Posterior cingulate gyrus (tissue), 11 donors: ENCODE results near the gene AFAP1L2.

Experiments used
- DNase-seq, 10 donors: peaks; one replicate each; pipeline versions ENCODE4 v3.0.0 to v3.0.0-alpha.2; 2020 to 2021; ENCODE audit warnings: mixed read lengths in 3 of 10
- intact Hi-C: fragments of 100-400 bp; cut with DNase I; formaldehyde crosslinking; loops from one replicate; pipeline ENCODE4 v1.15.1; 2023

AFAP1L2 gene

DNA sequence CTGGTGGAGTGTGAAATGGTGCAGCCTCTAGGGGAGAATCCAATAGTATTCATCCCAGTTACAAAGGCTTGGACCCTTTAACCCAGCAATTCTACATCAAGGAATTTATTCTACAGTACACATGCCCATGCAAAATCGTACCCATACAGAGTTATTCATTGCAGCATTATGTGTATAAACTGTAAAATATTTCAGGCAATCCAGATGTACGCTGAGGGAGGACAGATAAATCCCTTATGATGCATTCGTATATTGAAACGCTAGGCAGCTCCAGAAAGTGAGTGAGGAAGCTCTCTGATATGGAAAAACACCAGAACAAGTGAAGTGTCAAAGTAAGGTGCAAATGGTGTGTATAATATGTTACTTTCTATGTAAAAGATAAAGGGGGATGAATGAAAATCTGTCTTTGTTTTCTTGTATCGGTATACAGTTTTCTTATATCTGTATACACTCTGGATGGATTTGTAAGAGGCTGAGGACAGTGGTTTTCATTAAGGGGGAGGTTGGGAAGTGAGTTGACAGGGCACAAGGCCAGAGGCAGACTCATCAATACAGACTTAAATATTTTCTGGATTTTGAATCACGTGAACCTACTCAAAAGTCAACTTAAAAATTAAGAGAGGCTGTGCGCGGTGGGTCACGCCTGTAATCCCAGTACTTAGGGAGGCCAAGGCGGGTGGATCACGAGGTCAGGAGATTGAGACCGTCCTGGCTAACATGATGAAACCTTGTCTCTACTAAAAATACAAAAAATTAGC is 148.1 kb downstream of the AFAP1L2 start:
- no peak for DNase-seq
- intact Hi-C loops: no loop called here

GRCh38 chr10:114255227-114255626 is 149.1 kb downstream of the AFAP1L2 start:
- intact Hi-C loops: no loop called here
- no peak for DNase-seq

DNA sequence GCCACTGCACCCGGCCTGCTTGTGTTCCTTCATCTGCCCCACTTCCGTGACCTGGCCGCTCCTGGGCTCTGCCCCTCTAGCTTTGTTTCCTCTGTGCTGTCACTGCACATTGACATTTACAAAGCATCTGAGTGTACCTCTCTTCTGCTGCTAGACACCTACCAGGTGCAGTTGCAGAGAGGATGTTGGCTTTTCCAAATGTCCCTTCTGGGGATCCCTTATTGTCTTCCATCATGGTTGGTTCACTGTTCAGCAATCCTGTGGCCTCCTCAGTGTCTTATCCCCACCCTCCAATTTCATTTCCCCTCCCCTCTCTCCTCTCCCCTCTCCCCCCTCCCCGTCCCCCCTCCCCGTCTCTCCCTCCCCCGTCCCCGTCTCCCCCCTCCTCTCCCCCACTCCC is 151.4 kb downstream of the AFAP1L2 start:
- DNase-seq: no peak
- intact Hi-C loops: no loop called here

DNA sequence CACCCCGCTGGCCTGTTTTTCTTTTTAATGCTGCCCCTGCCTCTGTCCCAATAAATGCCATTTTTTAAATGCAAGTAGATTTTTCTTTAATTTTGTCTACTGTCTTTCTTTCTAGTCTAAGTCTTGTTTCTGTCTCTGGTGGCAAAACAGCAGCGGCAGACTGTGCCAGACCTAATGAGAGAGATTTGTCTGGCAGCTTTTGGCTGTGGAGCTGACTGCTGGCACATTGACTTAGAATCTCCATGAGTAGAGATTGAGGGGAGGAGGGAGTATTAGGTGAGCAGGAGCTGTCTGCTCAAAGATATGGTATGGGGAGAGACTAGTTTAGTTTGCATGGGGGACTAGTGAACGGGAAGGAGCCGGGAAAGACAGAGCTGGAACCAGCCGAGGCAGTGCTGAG is 152.2 kb downstream of the AFAP1L2 start:
- DNase-seq: no peak
- intact Hi-C loops: no loop called here

DNA sequence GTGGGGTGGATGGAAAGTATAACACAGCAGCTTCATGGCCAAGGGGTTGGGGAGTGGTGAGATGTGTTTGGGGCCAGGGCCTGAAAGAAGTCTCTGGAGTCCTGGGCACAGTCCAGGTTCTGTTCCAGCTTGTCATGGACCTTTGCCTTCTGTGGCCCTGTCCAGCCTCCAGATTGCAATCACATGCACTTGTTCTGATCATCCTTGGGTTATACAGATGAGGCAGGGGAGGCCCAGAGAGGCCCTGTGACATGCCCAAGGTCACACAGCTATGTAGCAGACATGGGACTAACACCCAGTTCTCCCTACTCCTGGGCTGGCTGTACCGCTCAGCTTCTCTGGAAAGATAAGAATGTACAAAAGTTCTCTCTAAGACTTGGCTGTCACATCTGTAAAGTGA is 153.6 kb downstream of the AFAP1L2 start:
- intact Hi-C loops: no loop called here
- DNase-seq: no peak

DNA sequence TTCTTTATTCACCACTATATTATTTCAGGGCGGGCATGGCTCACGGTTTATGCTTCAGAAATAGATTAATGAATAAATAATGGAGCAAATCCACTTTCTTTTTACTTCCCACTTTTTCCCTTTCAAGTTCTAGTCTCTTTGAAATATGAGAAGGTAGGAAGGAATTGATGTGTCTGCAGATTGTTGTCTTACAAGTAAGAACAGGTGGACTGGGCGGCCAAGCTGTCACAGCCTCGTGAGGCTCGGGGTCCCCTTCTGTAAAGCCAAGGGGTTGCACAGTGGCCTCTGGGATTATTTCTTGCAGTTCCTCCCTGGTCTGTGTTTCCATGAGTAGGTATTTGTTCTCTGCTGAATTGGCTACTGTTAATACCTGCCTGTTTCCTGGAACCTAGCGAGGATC is 154.1 kb downstream of the AFAP1L2 start:
- DNase-seq: no peak
- intact Hi-C loops: no loop called here

- no peak for DNase-seq
- intact Hi-C loops: no loop called here
Measured at GRCh38 chr10:114246679-114247305, 157.5 kb downstream of the AFAP1L2 start.

GRCh38 chr10:114245121-114245791 is 159.0 kb downstream of the AFAP1L2 start:
- DNase-seq: no peak
- intact Hi-C loops: no loop called here
